Measurements from ENCODE around the gene NELFB.

The NELFB gene

GRCh38 chr9:137317021-137317717 is 62.0 kb downstream of the NELFB start:
- DNase-seq, result no peak

- DNase-seq, result no peak
Observed at GRCh38 chr9:137317718-137318511, 62.8 kb downstream of the NELFB start.

GRCh38 chr9:137318602-137319001 is 63.5 kb downstream of the NELFB start:
- no peak for DNase-seq

- DNase-seq, result no peak
Observed at GRCh38 chr9:137319011-137319738, 64.0 kb downstream of the NELFB start.

- DNase-seq, result no peak
Observed at GRCh38 chr9:137319739-137320551, 64.8 kb downstream of the NELFB start.

- DNase-seq, result no peak
Observed at GRCh38 chr9:137320555-137321384, 65.6 kb downstream of the NELFB start.

GRCh38 chr9:137321726-137322361 is 66.7 kb downstream of the NELFB start:
- DNase-seq, result no peak

Data from NCI-H774 (cell line).